GM12878 (cell line): ENCODE measurements around the gene USP34.

Source experiments
- BHLHE40 ChIP-seq, 2 experiments: fragments of 450-650 bp in 1 of 2; IDR thresholded peaks; 2 replicates each; pipeline ENCODE4 v1.6.1; 2011 to 2017; ENCODE audit warnings: low read depth in 2 of 2, borderline replicate concordance in 1 of 2, improper control_type of control experiment in 1 of 2, low read length in 1 of 2, mild to moderate bottlenecking in 1 of 2
- MAX ChIP-seq: IDR thresholded peaks from 2 replicates; pipeline ENCODE4 v1.6.1; 2012; ENCODE audit warnings: low read depth, low read length, improper control_type of control experiment
- POLR2A ChIP-seq: IDR thresholded peaks from 2 replicates; pipeline ENCODE4 v1.6.1; 2011; ENCODE audit warnings: low read depth, mild to moderate bottlenecking, low read length
- TF ChIP-seq, protein P1 (sequence below), 3 experiments: IDR thresholded peaks in 2 of 3; conservative IDR thresholded peaks in 1 of 3; 2 replicates each; pipeline ENCODE4 v1.5.1; 2011; ENCODE audit warnings: low read depth in 3 of 3, low read length in 3 of 3, mild to moderate bottlenecking in 3 of 3, control low read depth in 2 of 3, moderate library complexity in 2 of 3, inconsistent platforms in 1 of 3, mixed read lengths in 1 of 3; ENCODE audit not compliant: control insufficient read depth in 2 of 3, insufficient read depth in 1 of 3; ENCODE audit errors: extremely low read depth in 1 of 3

GRCh38 chr2:61193670-61194561, 277.0 kb downstream of the USP34 start:
- TF ChIP-seq POLR2A (no peak), MAX (no peak), BHLHE40 (IDR thresholded peaks at IDR 0.05; ENCODE audit: borderline replicate concordance in 1 of 2, low read depth in 2 of 2, low read length in 1 of 2) (no peak)
- TF ChIP-seq, protein P1, sequence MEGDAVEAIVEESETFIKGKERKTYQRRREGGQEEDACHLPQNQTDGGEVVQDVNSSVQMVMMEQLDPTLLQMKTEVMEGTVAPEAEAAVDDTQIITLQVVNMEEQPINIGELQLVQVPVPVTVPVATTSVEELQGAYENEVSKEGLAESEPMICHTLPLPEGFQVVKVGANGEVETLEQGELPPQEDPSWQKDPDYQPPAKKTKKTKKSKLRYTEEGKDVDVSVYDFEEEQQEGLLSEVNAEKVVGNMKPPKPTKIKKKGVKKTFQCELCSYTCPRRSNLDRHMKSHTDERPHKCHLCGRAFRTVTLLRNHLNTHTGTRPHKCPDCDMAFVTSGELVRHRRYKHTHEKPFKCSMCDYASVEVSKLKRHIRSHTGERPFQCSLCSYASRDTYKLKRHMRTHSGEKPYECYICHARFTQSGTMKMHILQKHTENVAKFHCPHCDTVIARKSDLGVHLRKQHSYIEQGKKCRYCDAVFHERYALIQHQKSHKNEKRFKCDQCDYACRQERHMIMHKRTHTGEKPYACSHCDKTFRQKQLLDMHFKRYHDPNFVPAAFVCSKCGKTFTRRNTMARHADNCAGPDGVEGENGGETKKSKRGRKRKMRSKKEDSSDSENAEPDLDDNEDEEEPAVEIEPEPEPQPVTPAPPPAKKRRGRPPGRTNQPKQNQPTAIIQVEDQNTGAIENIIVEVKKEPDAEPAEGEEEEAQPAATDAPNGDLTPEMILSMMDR (IDR thresholded peaks at IDR 0.05 in 2 of 3, conservative IDR thresholded peaks at IDR 0.05 in 1 of 3; ENCODE audit: control insufficient read depth in 2 of 3, extremely low read depth in 1 of 3, insufficient read depth in 1 of 3, low read depth in 3 of 3, low read length in 3 of 3), result no peak
